HPDE6-E6E7 (cell line): ENCODE measurements around the gene CELF5.
"Not testable (repeated sequence)": the region's sequence is repeated elsewhere in the genome, so short reads cannot be mapped to it uniquely, and the experiment has no call there.

ENCODE experiments used
- DNase-seq: peaks from one replicate; pipeline ENCODE4 v3.0.0; 2011; ENCODE audit warnings: missing footprints; ENCODE audit errors: extremely low spot score

The CELF5 gene

DNA sequence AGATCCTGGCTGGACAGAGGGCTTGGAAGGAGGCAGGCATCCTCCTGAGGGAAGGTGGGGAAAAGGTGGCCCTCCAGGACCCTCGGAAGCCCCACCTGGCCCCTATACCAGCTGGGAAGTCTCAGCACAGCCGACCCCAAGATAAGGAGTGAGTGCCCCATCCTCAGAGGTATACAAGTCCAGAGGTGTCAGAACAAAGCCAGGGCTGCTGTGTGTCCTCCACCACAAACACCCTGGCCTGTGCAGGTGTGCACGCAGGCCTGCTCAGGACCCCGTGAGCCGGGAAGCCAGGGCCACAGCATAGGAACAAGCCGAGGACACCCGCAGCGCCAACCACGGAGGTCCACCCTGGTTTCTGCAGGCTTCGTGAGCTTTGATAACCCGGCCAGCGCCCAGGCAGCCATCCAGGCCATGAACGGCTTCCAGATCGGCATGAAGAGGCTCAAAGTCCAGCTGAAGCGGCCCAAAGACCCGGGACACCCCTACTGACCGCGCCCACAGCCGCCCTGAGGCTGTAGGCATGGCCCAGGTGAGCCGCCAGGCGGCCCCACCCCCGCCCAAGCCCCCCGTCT lies 68.6 kb downstream of the CELF5 start:
- no peak for DNase-seq

DNA sequence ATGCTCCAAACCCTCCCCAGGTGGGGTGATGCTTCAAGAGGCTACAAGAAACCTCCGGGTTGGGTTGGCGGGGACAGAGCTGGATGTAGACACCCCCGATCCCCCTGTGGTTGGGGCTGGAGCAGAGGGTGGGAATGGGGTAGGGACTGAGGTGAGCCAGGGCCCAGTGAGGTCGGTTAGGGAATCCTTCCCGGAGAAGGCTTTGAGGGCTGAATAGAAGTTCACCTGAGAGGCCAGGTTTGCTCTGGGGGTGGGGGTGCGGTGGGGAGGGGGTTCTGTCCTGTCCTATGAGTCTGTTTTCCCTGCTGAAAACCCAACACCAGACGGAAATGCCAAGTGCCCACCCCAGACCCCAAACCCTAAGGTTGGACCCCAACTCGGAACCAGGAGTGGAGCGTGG lies 69.1 kb downstream of the CELF5 start:
- no peak for DNase-seq

DNA sequence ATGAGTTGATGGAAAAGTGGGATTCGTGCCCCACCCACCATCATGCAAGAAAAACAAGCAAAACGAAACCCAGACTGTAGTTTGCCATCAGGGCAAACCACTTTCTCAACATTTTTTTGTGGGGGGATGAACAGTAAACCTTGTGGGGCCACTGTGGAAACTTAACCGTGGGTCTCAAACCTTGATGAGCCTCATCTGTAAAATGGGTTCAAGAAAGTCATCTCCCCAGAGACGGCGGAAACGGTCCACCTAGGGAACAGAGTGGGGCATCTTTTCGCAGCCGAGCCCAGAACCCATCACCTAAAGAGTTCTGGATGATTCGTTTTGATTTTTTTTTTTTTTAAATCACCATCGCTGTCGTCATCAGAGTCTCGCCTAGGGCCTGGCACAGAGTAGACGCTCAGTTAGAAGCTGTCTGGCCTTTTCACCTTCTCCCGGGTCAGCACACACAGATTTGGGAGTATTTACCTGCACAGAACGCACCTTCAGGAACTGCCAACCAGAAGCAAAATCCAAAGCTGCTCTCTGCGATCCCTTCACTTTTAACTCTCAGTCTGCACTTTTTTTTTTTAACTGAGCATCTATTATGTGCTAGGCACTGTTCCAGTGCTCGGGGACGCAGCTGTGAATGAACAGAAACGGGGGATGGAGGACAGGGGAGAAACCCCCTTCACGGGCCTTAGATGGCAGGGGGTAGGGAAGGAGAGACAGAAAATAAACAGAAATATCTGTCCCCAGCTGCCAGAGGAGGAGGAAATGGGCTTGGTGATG lies 69.8 kb downstream of the CELF5 start:
- DNase-seq: no peak

DNA sequence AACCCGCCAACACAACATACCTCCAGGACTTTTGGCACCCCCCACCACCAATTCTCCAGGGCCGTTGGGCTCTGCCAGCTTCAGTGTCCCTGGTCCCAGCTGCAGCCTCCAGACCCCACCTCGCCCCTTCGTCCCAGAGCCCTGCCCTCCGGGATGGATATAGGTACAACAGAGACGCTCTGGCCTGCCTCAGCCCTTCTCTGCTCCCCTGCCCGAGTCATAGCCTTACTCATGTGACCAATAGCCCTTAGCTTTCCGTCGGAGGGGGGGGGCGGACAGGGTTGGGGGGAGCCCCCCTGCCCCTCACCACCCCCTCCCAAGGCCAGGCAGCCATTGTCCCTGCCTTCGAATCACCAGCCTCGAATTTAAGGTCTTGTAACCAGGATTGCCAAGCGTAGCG lies 71.1 kb downstream of the CELF5 start:
- no peak for DNase-seq

DNA sequence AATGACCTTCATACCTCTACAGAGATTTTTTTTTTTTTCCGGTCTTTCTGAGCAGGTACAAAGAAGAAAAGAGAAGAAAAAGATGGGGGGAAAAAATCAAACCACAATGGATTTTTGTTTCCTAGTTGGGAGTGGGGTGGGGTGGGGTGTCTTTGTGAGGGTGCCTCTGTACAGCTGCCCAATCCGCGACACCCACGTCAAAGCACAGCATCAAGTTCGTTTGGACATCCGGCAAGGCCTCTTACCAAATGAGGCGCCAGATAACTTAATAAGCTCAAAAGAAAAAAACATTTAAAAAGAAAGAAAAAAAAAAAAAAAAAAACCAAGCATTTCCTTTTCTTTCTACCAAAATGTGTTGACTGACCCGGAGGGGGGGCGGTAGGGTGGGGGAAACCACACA lies 71.6 kb downstream of the CELF5 start:
- no peak for DNase-seq

DNA sequence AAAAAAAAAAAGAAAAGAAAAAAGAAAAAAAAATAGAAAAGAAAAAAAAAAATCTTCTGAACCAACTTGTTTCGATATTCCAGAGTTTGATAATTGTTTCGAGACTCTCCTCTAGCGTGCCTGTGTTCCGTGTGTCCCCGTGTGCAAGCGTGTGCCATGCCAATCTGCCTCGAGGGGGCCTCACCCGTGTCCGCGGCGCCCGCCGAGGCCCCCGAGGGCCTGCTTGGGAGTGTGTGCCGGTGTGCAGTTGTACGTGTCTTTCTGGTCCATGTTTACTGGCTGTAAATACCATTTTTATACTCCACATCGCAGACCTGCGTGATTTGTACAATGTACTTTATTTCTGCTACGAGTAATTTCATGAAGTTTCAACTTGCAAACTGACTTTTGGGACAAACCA lies 72.0 kb downstream of the CELF5 start:
- DNase-seq: no peak

DNA sequence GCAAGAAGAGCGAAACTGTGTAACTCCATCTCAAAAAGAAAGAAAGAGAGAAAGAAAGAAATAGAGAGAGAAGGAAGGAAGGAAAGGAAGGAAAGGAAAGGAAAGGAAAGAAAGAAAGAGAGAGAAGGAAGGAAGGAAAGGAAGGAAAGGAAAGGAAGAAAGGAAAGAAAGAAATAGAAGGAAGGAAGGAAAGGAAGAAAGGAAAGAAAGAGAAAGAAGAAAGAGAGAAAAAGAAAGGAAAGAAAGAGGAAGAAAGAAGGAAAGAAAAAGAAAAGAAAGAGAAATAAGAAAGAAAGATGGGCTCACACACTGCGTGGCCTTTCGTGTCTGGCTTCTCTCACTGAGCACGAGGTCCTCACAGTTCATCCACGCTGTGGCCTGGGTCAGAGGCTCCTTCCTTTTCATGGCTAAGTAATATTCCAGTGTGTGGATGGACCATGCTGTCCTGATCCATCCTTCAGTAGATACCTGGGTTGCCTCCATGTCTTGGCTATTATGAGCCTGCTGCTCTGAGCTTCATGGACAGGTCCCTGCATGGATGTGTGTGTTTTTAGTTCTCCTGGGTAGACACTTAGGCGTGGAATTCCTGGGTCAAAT lies 74.5 kb downstream of the CELF5 start:
- DNase-seq: no peak

DNA sequence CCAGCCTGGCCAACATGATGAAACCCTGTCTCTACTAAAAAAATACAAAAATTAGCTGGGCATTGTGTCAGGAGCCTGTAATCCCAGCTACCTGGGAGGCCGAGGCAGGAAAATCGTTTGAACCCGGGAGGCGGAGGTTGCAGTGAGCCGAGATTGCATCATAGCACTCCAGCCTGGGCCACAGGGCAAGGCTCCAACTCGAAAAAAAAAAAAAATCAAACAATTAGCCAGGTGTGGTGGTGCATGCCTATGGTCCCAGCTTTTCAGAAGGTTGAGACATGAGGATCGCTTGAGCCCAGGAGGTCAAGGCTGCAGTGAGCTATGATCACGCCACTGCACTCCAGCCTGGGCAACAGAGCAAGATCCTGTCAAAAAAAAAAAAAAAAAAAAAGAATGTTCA lies 76.1 kb downstream of the CELF5 start:
- not testable (repeated sequence) for DNase-seq

DNA sequence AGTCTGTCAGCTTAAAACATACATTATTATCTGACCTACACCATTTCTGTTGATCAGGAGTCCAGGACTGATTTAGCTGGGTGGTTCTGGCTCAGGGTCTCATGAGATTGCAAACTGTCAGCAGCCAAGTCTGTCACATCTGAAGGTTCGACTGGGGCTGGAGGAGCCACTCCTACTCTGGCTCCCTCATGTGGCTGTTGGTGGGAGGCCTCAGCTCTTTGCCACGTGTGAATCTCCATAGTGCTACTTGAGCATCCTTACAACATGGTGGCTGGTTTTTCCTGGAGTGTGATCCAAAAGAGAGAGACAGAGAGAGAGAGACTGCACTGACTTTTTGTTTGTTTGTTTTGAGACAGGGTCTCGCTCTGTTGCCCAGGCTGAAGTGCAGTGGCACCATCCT lies 78.3 kb downstream of the CELF5 start:
- DNase-seq: no peak

DNA sequence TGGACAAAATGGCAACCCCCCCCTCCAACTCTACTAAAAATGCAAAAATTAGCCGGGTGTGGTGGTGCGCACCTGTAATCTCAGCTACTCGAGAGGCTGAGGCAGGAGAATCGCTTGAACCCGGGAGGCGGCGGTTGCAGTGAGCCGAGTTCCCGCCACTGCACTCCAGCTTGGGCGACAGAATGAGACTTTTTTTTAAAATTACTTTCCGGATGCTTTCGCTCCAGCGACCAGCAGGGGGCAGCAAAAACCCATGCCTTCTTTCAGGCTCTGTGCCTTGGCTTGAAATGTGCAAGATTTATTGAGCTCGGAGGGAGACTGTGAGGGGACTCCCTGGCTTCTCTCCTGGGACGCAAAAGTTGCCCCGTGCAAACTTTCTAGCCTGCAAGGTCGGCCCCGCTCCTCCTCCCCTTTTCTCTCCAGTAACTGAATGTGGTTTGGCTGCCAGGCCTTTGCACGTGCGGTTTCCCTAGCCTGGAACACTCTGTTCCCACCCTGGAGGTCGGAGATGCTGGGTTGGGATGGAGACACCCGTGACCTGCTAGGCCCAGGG lies 80.5 kb downstream of the CELF5 start:
- DNase-seq: no peak

DNA sequence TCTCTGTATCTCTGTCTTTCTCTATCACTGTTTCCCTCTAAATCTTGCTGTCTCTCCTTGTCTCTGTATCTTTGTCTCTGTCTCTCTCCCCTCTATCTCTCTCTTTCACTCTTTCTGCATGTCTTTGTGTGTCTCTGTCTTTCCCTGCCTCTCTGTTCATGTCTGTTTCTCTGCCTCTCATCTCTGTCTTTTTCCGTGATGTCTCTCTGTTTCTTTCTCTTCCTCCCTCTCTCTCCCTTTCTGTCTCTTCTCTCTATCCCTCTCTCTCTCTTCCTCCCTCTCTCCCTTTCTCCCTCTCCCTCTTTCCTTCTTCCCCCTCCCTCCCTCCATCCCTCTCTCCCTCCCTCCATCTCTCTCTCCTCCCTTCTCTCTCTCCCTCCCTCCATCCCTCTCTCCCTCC lies 85.3 kb downstream of the CELF5 start:
- no peak for DNase-seq

DNA sequence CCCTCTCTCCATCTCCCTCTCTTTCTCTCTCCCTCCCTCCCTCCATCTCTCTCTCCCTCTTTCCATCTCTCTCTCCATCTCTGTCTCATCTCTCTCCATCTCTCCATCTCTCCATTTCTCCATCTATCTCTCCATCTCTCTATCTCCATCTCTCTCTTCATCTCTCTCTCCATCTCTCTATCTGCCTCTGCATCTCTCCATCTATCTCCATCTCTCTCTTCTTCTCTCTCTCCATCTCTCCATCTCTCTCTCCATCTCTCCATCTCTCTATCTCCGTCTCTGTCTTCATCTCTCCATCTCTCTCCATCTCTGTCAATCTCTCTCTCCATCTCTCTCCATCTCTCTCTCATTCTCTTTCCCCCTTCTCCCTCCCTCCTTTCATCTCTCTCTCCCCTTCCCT lies 85.8 kb downstream of the CELF5 start:
- DNase-seq: no peak

DNA sequence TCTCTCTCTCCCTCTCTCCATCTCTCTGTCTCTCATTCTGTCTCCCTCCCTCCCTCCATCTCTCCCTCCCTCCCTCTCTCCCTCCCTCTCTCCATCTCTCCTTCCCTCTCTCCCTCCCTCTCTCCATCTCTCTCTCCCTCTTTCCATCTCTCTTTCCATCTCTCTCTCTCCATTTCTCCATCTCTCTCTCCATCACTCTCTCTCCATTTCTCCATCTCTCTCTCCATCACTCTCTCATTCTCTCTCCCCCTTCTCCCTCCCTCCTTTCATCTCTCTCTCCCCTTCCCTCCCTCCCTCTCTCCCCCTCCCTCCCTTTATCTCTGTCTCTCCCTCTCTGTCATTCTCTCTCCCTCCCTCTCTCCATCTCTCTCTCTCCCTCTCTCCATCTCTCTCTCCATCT lies 86.2 kb downstream of the CELF5 start:
- DNase-seq: no peak

DNA sequence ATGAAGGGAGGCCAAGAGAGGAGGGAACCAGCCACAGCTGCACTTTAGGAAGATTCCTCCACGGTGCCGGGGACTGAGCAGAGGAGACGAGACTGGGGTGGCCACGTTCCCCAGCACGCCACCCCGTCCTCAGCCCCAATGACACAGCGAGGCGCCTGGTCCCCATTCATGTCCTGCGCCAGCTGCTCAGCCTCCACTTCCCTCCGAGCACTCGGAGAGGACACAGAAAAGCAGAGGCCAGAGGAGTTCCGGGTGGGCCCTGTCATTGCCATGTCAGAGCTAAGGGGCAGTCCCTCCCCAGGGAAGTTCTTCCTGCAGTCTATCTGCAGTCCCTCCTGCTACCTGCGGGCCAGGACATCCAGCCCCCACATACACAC lies 88.7 kb downstream of the CELF5 start:
- no peak for DNase-seq

DNA sequence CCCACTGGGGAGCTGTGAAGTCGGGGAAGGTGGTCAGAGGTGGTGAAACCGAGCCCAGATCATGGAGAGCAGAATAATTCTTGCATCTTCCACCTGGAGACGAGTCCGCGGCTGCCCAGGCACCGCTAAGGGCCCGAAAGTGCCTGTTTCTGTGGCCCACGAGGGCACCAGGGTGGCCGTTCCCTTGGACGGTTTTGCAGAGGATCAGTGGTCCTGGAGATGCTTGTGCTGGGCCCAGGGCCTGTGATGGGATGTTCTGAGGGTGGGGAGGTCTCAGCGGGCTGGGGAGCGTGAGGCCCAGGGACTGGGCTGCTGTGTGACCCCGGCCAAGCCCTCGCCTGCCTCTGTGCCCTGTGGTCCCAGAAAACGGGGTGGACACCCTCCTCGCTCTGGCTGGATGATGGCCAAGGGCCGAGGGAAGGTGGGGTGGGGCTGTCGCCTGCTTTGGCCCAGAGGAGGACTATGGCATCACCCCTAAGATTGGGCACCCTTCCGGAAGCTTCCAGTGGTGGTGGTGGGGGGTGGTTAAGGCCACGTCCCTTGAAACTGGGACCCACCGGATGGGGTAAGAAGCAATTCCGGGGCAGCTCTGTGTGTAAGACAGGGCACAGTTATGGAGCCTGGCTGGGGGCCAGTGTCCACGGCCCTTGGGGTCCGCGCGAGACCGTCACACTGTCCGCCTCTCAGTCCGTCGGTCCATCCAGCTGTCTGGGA lies 90.7 kb downstream of the CELF5 start:
- no peak for DNase-seq

DNA sequence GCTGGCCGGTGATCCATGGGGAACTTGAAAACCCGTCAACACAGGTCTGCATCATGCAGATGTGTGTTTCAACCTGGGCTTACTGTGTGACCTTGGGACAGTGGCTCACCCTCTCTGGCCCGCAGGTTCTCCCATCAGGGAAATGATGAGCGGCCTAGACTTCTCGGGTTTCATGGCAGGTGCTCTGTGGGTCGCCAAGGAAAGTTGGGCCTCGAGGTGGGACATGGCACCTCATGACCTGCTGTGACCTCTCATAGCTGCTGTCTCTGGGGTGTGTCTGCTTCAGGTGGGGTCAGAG lies 91.2 kb downstream of the CELF5 start:
- DNase-seq: no peak

DNA sequence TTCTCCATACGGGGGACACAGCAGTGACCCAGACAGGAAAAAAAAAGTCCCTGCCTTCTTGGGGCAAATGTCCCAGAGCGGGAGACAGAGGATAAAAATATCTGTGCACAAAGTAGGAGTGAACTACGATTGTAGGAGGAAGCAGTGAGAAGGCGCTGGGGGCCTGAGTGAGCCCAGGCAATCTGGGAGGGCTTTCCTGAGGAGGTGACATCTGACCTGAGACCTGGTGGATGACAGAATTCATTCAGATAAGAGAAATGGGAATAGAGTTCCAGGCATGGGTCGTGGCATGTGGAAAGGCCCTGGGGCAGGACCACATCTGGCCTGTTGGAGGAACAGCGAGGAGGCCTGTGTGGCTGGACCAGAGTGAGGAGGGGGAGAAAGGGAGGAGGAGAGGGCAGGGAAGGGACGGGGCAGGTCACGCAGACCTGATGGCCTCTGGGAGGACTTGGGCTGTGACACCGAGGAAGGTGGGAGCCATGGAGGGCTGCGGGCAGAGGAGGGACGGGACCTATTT lies 91.7 kb downstream of the CELF5 start:
- DNase-seq: no peak

DNA sequence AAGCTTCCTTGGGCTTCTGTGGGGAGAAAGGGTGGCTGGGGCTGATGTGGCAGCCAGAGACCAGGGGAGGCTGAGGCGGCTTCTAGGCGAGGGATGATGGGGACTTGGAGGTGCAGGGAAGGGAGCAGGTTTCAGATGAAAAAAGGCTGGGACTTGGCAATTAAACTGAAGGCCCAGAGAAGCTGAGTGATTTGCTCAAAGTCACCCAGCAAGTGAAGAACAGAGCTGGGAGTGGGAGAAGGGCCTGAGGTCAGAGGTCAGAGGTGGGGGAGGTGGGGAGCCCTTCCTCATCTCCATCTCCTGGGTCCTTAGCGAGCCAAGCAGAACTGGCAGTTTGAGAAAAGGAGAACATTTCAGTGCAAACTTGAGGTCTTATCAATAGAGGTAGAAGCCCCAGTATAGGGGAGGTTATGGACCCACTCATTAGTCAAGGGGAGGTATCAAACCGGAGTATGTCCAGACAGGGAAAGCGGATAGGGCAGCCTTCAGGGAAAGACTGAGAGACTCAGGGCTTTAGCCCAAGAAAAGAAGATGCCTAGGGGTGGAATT lies 92.3 kb downstream of the CELF5 start:
- DNase-seq: no peak

DNA sequence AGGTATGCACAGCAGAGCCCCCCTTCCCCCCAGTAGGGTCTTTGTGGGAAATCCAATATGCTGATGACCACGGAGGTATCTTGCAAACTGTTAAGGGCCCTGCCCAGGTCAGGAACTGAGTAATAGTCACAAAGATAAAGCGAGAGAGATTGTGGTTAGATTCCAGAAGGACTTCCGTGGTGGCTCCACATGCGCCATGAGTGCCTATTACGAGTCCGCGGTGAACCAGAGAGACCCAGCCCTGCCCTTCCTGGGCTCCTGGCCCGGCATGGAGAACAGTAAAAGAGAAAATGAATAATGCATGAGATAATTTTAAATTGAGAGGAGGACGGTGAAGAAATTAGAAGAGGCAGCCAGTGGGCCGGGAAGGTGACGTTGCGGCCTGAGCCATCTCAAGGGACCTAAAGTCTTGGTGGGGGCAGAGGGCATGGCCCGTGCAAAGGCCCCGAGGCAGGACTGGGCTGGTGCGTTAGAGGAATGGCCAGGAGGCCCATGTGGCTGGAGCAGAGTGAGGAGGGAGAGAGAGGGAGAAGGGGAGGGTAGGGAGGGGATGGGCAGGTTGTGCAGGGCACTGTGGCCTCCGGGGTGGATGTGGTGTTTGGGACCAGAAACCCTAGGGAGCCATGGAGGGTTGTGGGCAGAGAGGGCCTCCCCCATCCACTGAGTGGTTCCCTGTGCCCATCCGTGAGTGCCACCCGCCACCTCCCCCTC lies 95.3 kb downstream of the CELF5 start:
- no peak for DNase-seq

DNA sequence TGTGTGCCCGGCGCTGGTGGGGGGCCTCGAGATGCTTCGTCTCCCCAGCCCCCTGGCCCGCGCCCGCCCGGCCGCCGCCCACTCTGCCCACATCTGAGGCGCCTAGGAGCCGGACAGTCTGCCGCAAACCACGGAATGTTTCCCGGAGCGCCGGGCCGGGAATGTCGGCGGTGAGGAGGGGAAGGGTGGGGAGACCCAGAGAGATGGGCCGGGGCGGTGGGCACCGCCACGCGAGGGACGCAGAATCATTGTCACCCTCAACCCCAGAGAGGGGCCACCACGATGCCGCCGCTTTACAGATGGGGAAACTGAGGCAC lies 95.9 kb downstream of the CELF5 start:
- no peak for DNase-seq

DNA sequence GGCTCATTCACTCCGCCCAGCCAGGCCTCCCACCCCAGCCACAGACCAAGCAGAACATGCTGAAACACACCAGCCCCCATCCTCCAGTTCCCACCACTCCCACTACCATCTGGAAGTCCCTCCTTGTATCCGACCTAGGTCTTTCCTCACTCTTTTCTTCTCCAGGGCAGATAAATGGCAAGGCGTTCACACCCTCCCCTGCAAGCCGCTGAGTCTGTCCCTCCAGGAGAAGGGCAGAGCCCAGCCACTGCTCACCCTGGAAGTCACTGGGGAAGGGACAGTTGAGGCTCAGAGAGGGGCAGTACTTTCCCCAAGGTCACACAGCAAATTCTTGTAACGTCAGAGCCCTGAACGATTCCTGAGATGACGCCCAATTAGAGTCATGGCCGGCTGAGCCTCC lies 96.4 kb downstream of the CELF5 start:
- no peak for DNase-seq

DNA sequence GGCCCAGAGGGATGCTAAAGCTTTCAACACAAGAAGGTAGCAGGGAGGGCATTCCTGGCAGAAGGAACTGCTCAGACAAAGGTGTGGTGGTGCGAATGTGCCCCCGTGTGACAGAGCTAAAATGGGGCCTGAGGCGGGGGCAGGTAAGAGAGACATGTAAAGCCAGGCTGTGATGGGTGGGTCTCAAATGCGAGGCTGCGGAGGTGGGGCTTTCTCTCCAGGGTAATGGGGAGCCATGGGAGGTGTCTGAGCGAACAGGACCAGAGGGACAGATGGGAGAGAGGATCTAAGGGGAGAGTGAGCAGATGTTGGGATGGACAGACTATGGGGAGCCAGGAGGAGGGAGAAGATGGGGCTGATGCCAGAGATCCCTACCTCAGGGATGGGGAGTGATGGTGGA lies 97.2 kb downstream of the CELF5 start:
- DNase-seq: no peak
